Measurements from ENCODE around the gene NUP85.
"Not testable (repeated sequence)": the region's sequence is repeated elsewhere in the genome, so short reads cannot be mapped to it uniquely, and the experiment has no call there.

The NUP85 gene, protein sequence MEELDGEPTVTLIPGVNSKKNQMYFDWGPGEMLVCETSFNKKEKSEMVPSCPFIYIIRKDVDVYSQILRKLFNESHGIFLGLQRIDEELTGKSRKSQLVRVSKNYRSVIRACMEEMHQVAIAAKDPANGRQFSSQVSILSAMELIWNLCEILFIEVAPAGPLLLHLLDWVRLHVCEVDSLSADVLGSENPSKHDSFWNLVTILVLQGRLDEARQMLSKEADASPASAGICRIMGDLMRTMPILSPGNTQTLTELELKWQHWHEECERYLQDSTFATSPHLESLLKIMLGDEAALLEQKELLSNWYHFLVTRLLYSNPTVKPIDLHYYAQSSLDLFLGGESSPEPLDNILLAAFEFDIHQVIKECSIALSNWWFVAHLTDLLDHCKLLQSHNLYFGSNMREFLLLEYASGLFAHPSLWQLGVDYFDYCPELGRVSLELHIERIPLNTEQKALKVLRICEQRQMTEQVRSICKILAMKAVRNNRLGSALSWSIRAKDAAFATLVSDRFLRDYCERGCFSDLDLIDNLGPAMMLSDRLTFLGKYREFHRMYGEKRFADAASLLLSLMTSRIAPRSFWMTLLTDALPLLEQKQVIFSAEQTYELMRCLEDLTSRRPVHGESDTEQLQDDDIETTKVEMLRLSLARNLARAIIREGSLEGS

DNA sequence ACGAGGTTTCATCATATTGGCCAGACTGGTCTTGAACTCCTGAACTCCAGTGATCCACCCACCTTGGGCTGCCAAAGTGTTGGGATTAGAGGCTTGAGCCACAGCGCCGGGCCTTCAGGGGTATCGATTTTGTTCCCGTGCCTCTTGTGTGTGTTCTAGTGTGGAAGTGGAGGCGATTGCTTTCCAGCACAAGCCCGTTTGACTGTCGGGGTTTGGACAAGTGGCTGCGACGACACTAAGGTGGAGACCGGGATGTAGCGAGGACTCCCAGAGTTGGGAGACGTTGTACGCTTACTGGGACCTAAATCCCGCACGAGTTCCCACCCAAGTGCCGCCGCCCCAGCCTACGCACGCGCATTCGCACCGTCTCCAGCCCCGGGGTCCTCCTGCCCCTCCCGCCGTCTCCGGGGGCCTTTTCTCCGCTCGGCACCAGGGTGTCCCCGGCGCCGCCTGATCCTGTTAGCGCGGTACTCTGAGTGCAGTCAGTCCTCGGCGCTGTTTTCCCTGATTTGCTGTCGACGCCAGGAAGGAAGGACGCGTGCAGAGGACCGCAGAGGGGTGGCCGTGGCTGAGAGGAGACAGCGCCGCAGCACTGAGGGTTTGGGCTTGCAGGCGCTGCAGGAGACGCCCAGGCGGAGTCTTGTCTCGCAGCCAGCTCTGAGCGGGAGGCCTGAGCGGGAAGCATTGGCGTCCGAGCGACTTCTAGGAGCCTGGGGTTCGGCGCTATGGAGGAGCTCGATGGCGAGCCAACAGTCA, at the start of gene NUP85:
NUP85 (plus strand) TSS at position 643 of the 756 bp plus-strand sequence; CDS start at position 726, 83 bp downstream.
- Mint-ChIP-seq H3K36me3 (peaks cover 4% of the 10 kb centered on the region in 2 donors), H3K9me3 (no peaks in the 10 kb centered on the region)
- DNase-seq: peak; percentile 88

DNA sequence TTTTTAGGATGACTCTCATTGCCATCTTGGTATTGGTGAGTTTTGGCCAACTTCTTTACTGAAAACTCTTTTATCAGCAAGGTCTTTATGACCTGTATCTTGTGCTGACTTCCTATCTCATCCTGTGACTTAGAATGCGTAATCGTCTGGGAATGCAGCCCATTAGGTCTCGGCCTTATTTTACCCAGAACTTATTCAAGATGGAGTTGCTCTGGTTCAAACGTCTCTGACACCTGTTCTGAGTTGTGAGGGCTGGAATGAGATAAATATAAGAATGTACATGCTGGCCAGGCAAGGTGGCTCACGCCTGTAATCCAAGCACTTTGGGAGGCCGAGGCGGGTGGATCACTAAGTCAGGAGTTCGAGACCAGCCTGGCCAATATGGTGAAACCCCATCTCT, 47.0 kb upstream of the NUP85 start:
- not testable (repeated sequence) for DNase-seq; ATAC-seq (replicated peaks); H3K9me3 Mint-ChIP-seq; H3K27me3 Mint-ChIP-seq; H3K4me3 Mint-ChIP-seq; H3K27ac Mint-ChIP-seq
- peaks cover 3 to 18% of the 10 kb centered on the region in 2 donors for H3K4me1 Mint-ChIP-seq
- H3K36me3 Mint-ChIP-seq: peaks cover 6 to 18% of the 10 kb centered on the region in 2 donors

More for the DNA sequence above, at the start of gene NUP85:
- H3K27ac Mint-ChIP-seq: peak within 1 kb of the TSS; percentile 99
- no peaks in the 10 kb centered on the region for H3K27me3 Mint-ChIP-seq
- peak within 1 kb of the TSS; percentile 98 for H3K4me3 Mint-ChIP-seq
- peak; percentile 86 to 89 for ATAC-seq (replicated peaks)
- peaks cover 13 to 22% of the 10 kb centered on the region in 2 donors for H3K4me1 Mint-ChIP-seq

DNA sequence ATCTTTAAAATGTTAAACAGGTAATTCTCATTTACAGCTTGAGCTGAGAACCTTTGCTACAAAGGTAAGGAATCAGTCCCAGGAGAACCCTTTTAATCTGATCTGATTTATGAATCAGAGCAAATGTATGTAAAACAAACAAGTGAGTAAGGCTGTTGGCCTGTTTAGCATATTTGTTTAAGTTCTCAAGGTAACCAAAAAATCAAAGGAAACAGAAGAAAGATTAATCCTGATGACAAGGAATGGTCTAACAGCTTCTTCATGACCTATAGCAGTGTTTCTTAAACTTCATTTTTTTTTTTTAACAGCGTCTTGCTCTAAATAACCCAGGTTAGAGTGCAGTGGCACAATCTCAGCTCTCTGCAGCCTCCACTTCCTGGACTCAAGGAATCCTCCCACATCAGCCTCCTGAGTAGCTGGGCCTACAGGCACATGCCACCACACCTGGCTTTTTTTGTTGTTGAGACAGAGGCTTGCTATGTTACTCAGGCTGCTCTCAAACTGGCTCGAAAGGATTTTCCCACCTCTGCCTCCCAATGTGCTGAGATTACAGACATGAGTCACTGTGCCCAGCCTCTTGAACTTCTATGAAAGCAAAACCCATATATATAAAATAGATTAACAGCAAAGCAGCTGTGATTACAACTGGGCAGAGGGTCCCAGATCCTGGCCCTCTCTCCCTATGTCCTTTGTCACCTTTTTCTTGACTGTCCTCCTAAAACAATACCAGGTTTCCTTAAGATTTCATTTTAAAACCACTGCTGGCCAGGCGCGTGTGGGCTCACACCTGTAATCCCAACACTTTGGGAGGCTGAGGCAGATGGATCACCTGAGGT, 46.1 kb upstream of the NUP85 start:
- no peaks in the 10 kb centered on the region for H3K27me3 Mint-ChIP-seq
- no peak overlapping the region for H3K4me3 Mint-ChIP-seq
- ATAC-seq (replicated peaks): no peak

DNA sequence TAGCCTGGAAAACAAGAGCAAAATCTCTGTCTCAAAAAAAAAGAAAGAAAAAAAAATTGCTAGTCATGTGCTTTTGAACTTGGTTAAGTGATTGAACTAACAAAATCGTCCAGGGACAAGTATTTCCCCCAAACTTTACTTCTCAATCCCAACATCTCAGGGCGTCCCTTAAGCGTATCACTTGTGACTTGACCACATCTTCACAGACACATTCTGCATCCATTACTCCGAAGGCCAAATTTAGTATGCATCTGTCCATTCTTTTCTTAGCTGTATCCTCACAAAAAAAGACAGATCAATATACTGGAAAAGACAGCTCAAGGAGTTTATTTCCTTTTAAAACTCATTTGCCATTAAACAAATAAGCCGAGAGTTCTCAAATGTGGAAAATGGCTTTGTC, 45.3 kb upstream of the NUP85 start:
- Mint-ChIP-seq H3K9me3 (no peaks in the 10 kb centered on the region), H3K4me1 (peaks cover 2 to 14% of the 10 kb centered on the region in 2 donors), H3K4me3 (no peak overlapping the region), H3K27ac (no peak overlapping the region), H3K27me3 (no peaks in the 10 kb centered on the region), H3K36me3 (peaks cover 13 to 24% of the 10 kb centered on the region in 2 donors)
- DNase-seq (no peak), ATAC-seq (replicated peaks) (no peak)

More for the DNA sequence above, 46.1 kb upstream of the NUP85 start:
- H3K9me3 Mint-ChIP-seq: no peaks in the 10 kb centered on the region
- H3K36me3 Mint-ChIP-seq: peaks cover 13 to 24% of the 10 kb centered on the region in 2 donors
- peaks cover 3 to 14% of the 10 kb centered on the region in 2 donors for H3K4me1 Mint-ChIP-seq
- H3K27ac Mint-ChIP-seq: no peak overlapping the region
- DNase-seq: no peak

DNA sequence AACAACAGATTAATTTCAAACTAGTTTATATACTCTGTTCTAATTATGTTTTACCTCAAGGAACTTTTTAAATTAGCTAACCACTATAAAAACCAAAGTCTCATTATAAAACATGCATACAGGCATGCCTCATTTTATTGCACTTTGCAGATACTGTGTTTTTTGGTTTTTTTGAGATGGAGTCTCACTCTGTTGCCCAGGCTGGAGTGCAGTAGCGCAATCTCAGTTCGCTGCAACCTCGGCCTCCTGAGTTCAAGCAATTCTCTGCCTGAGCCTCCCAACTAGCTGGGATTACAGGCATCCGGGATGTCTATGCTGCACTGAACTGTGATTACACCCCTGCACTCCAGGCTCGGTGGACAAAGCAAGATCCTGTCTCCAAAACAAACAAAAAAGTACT, 42.4 kb upstream of the NUP85 start:
- Mint-ChIP-seq H3K27ac (no peak overlapping the region), H3K36me3 (peaks cover 19 to 21% of the 10 kb centered on the region in 2 donors), H3K4me1 (peaks cover 0 to 1% of the 10 kb centered on the region in 2 donors), H3K4me3 (no peak overlapping the region), H3K9me3 (no peaks in the 10 kb centered on the region), H3K27me3 (no peaks in the 10 kb centered on the region)
- DNase-seq (no peak), ATAC-seq (replicated peaks) (no peak)

DNA sequence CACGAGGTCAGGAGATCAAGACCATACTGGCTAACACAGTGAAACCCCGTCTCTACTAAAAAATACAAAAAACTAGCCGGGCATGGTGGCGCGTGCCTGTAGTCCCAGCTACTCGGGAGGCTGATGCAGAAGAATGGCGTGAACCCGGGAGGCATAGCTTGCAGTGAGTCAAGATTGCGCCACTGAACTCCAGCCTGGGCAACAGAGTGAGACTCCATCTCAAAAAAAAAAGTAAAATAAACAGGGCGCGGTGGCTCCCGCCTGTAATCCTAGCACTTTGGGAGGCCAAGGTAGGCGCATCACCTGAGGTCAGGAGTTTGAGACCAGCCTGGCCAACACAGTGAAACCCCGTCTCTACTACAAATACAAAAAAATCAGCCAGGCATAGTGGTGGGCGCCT, 40.9 kb upstream of the NUP85 start:
- H3K27ac Mint-ChIP-seq; H3K4me1 Mint-ChIP-seq; ATAC-seq (replicated peaks); H3K4me3 Mint-ChIP-seq; H3K27me3 Mint-ChIP-seq; DNase-seq; H3K9me3 Mint-ChIP-seq: not testable (repeated sequence)
- H3K36me3 Mint-ChIP-seq: peaks cover 18 to 22% of the 10 kb centered on the region in 2 donors

DNA sequence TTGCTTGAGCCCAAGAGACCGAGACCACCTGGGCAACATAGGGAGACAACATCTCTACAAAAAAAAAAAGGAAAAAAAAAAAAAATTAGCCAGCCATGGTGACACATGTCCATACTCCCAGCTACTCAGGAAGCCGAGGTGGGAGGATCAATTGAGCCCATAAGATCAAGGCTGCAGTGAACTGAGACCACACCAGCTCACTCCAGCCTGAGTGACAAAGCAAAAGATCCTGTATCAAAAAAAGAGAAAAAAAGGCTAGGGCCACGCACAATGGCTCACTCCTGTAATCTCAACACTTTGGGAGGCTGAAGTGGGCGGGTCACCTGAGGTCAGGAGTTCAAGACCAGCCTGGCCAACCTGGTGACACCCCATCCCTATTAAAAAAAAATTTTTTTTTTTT, 36.5 kb upstream of the NUP85 start:
- DNase-seq (no peak), ATAC-seq (replicated peaks) (no peak)
- no peaks in the 10 kb centered on the region for H3K9me3 Mint-ChIP-seq
- peaks cover 4 to 11% of the 10 kb centered on the region in 2 donors for H3K4me1 Mint-ChIP-seq
- no peak overlapping the region for H3K27ac Mint-ChIP-seq
- H3K27me3 Mint-ChIP-seq: no peaks in the 10 kb centered on the region
- H3K4me3 Mint-ChIP-seq: no peak overlapping the region
- peaks cover 28 to 29% of the 10 kb centered on the region in 2 donors for H3K36me3 Mint-ChIP-seq

DNA sequence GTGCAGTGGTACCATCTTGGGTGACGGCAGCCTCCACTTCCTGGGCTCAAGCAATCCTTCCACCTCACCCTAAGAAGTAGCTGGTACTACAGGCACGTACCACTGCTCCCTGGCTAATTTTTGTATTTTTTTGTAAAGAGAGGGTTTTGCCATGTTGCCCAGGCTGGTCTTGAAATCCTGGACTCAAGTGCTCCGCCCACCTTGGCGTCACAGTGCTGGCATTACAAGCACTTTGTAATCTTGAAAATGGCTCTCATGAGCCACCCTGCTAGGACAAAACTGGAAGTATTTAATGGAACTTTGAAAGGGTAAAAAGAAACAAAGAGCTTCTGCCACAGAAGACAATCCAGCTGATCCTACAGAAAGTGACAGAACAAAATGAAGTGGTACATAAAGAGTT, 32.0 kb upstream of the NUP85 start:
- H3K4me3 Mint-ChIP-seq: no peak overlapping the region
- H3K27ac Mint-ChIP-seq: no peak overlapping the region
- peaks cover 26 to 27% of the 10 kb centered on the region in 2 donors for H3K36me3 Mint-ChIP-seq
- no peak for ATAC-seq (replicated peaks)
- H3K4me1 Mint-ChIP-seq: peaks cover 6 to 25% of the 10 kb centered on the region in 2 donors
- no peaks in the 10 kb centered on the region for H3K9me3 Mint-ChIP-seq
- H3K27me3 Mint-ChIP-seq: no peaks in the 10 kb centered on the region
- no peak for DNase-seq

DNA sequence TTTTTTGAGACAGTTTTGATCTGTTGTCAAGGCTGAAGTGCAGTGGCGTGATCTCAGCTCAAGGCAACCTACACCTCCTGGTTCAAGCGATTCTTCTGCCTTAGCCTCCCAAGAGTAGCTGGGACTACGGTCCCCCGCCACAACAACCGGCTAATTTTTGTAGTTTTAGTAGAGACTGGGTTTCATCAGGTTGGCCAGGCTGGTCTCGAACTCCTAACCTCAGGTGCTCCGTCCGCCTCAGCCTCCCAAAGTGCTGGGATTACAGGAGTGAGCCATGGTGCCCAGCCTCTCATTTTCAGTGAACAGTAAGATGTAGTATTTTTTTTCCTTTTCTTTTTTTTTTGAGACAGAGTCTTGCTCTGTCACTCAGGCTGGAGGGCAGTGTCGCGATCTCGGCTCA, 30.5 kb upstream of the NUP85 start:
- ATAC-seq (replicated peaks) (no peak), DNase-seq (no peak)
- H3K27me3 Mint-ChIP-seq: no peaks in the 10 kb centered on the region
- no peak overlapping the region for H3K4me3 Mint-ChIP-seq
- peaks cover 6 to 31% of the 10 kb centered on the region in 2 donors for H3K4me1 Mint-ChIP-seq
- H3K27ac Mint-ChIP-seq: no peak overlapping the region
- peaks cover 26 to 30% of the 10 kb centered on the region in 2 donors for H3K36me3 Mint-ChIP-seq
- no peaks in the 10 kb centered on the region for H3K9me3 Mint-ChIP-seq

DNA sequence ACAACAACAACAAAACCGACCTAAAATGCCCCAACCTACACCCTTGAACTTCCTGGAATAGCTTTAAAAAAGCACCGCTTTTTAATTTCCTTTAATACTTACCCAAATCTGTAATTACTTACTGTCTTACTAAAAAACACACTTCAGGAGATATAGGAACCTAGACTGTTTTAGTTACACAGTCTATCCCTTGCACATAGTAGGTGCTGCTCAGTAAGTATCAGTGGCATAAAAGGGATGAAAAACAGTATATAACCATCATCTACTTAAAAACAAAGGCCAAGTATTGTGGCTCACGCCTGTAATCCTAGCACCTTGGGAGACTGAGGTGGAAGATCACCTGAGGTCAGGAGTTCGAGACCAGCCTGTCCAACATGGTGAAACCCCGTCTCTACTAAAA, 28.9 kb upstream of the NUP85 start:
- H3K4me1 Mint-ChIP-seq: peaks cover 9 to 41% of the 10 kb centered on the region in 2 donors
- no peak for DNase-seq
- H3K36me3 Mint-ChIP-seq: peaks cover 29 to 38% of the 10 kb centered on the region in 2 donors
- no peaks in the 10 kb centered on the region for H3K27me3 Mint-ChIP-seq
- H3K27ac Mint-ChIP-seq: peak overlapping the region; percentile 20
- no peak overlapping the region for H3K4me3 Mint-ChIP-seq
- ATAC-seq (replicated peaks): no peak
- H3K9me3 Mint-ChIP-seq: no peaks in the 10 kb centered on the region

DNA sequence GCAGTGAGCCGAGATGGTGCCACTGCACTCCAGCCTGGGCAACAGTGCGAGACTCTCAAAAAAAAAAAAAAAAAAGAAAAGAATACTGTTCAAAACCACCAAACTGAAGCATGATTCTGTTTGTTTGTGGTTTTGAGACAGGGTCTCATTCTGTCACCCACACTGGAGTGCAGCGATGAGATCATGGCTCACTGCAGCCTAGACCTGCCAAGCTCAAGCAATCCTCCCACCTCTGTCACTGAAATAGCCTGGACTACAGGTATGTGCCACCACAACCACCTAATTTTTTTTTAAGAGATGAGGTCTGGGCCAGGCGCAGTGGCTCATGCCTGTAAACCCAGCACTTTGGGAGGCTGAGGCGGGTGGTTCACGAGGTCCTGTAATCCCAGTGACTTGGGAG, 27.0 kb upstream of the NUP85 start:
- Mint-ChIP-seq H3K4me1 (peaks cover 11 to 40% of the 10 kb centered on the region in 2 donors), H3K27me3 (no peaks in the 10 kb centered on the region), H3K36me3 (peaks cover 22 to 28% of the 10 kb centered on the region in 2 donors), H3K27ac (no peak overlapping the region), H3K9me3 (no peaks in the 10 kb centered on the region), H3K4me3 (no peak overlapping the region)
- no peak for ATAC-seq (replicated peaks)
- no peak for DNase-seq

DNA sequence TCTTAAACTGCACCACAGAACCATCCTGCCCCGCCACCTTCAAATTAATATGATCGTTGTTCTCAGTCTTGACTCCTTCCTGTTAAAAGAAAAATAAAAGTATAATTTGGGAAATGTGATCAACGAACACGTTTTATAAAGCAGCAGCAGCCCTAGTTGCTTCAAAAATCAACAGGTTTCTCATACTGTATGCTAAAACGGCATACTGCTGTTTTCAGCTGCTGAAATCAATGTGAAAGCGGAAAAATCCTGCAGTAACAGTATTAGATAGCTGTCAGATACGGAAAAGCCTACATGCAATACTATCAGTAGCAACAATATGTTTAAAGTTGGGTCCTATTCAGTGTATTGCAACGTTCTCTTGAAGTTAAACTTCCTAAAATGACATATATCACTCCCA, 24.4 kb upstream of the NUP85 start:
- no peak for ATAC-seq (replicated peaks)
- peaks cover 20 to 44% of the 10 kb centered on the region in 2 donors for H3K4me1 Mint-ChIP-seq
- H3K4me3 Mint-ChIP-seq: peak overlapping the region; percentile 87 to 91
- no peaks in the 10 kb centered on the region for H3K27me3 Mint-ChIP-seq
- no peaks in the 10 kb centered on the region for H3K9me3 Mint-ChIP-seq
- H3K36me3 Mint-ChIP-seq: peaks cover 15 to 18% of the 10 kb centered on the region in 2 donors
- H3K27ac Mint-ChIP-seq: peak overlapping the region; percentile 97
- no peak for DNase-seq

DNA sequence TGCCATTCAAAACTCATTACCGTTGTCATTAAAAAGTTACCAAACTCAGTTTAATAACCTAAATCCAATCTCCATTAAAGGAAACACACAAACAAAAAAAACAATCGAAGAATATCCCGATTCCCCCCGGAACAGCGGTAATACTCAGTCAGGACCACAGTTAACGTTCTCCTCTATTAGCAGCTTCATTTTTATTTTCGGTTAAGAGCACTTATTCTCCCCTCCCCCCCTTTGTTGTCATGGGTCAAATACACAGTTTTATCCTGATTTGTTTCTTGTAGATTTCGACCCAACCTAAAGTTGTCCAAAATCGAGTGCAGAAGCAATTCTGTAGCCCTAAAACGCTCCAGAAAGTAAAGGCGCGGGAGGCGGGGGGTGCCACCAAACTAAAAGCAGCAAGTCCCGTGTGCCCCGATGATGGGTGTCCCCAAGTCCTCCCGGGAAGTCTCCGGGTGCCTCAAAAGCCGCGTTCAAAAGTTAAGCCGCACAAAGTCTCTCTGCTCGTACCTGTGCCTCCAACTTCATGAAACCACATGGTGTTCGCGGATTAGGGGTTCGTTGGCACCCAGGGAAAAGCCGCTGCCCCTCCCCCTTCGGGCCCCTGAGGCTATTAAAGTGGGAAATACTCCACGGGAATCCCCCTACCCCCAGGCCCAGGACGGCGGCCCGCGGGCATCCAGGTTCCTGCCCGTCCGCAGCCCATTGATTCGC, 23.7 kb upstream of the NUP85 start:
- ATAC-seq (replicated peaks) (peak; percentile 4 to 22), DNase-seq (peak; percentile 21)
- Mint-ChIP-seq H3K27ac (peak overlapping the region; percentile 97), H3K9me3 (no peaks in the 10 kb centered on the region), H3K36me3 (peaks cover 10 to 15% of the 10 kb centered on the region in 2 donors), H3K4me1 (peaks cover 20 to 37% of the 10 kb centered on the region in 2 donors), H3K4me3 (peak overlapping the region; percentile 87 to 91), H3K27me3 (no peaks in the 10 kb centered on the region)

Measured in stimulated activated naive B cell treated with anti-CD40 and anti-IgM and Interleukin-4, amounts not matched to agents 10 μg/mL and 1 μg/mL and 100 μg/mL, for 72 hours (primary cell).